Loucy (cell line): ENCODE results near the gene FGFR2.

Source experiments
- CTCF ChIP-seq: fragments of 200-600 bp; sonication (generic); conservative IDR thresholded peaks from 2 replicates; pipeline ENCODE4 v1.5.1; 2014; ENCODE audit warnings: mild to moderate bottlenecking, antibody characterized with exemption, low read length
- EZH2phosphoT487 ChIP-seq: fragments of 200-600 bp; IDR thresholded peaks from 2 replicates; pipeline ENCODE4 v1.6.1; 2018; ENCODE audit warnings: antibody characterized with exemption, mild to moderate bottlenecking, moderate library complexity, borderline replicate concordance

- TF ChIP-seq CTCF (no peak), EZH2phosphoT487 (no peak)
These were observed 145.7 kb downstream of the FGFR2 start for GRCh38 chr10:121452581-121452980.
